HG03520 (cell line): Measurements from ENCODE around the gene MYL5.
"Not testable (repeated sequence)": the region's sequence is repeated elsewhere in the genome, so short reads cannot be mapped to it uniquely, and the experiment has no call there.

Experiments used
- ATAC-seq: cut with Tn5 transposase; IDR thresholded peaks from one replicate; pipeline ENCODE4 v1.9.1; 2021; ENCODE audit warnings: mild to moderate bottlenecking, moderate library complexity; ENCODE audit not compliant: unreplicated experiment

MYL5 gene

DNA sequence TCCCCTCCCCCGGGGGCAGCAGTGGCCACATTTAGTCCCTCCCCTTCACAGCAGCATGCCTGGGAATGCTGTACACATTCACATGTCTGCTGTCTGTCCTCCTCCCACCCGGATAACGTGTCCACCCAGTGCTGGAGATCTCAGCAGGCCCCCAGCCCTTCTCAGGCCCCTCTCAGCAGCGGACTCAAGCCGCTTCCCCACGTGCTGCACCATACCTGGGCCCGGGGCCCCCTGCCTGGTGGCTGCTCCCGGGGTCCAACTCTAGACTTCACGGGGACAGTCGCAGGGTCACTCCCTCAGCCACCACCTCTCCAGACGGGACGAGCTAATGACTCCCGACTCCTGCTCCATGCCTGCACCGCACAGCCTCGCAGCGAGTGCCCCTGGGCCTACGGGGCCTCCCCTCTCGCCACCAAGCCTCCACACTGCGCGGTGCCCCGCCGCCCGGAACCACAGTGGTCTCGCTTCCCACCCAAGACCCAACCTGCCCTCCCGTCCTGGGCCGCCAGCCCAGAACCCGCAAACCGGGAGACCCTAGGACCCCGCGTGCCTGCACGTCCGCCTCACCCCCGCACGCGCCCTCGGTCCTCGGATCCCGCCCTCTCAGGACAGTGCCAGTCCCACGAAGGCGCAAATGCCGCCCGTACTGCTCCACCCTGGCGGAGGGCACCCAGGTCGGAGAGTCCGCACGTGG is 30.0 kb downstream of the MYL5 start:
- ATAC-seq, result no peak

DNA sequence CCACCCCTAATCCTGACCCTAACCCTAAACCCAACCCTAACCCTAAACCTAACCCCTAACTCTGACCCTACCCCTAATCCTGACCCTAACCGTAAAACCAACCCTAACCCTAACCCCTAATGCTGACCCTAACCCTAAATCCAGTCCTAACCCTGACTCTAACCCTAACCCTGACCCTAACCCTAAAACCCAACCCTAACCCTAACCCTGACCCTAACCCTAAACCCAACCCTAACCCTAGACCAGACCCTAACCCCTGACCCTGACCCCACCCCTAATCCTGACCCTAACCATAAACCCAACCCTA is 30.6 kb downstream of the MYL5 start:
- no peak for ATAC-seq

- peak; percentile 83 for ATAC-seq
These were observed 31.1 kb downstream of the MYL5 start, which contains the start of gene PCGF3 for GRCh38 chr4:705278-706082. TSS of gene PCGF3 (plus strand) at chr4:705832. CDS start at chr4:733681, 27,849 bp downstream.

DNA sequence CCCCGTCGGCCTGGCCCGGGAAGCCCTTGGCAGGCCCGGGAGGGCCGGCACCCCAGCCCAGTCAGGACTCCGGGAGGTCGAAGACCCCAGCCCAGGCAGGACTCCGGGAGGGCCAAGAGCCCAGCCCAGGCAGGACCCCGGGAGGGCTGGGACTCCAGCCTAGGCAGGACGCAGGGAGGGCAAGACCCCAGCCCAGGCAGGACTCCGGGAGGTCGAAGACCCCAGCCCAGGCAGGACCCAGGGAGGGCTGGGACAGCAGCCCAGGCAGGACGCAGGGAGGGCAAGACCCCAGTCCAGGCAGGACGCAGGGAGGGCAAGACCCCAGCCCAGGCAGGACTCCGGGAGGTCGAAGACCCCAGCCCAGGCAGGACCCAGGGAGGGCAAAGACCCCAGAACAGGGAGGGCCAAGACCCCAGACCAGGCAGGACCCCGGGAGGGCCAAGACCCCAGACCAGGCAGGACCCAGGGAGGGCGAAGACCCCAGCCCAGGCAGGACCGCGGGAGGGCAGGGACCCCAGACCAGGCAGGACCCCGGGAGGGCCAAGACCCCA is 31.8 kb downstream of the MYL5 start:
- ATAC-seq, result not testable (repeated sequence)

DNA sequence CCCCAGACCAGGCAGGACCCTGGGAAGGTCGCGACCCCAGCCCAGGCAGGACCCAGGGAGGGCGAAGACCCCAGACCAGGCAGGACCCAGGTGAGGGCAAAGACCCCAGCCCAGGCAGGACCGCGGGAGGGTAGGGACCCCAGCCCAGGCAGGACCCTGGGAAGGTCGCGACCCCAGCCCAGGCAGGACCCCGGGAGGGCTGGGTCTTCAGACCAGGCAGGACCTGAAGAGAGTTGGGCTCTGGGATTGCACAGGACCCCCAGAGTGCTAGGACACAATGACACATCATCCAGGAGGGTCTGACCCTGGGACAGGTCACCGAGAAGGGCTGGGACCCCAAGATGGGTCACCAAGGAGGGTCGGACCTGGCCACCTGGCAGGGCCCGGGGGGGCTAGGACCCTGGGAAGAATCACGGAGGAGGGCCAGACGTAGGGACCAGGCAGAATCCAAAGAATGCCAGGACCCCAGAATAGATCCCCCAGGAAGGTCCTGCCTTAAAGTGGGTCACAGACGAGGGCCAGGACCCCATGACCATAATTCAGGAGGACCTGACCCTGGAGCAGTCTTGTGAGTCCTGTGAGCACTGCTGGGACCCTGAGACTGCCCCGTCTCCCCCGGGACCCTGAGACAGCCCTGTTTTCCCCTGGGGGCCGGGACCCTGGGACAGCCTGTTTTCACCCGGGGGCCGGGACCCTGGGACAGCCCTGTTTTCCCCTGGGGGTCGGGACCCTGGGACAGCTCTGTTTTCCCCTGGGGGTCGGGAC is 32.7 kb downstream of the MYL5 start:
- no peak for ATAC-seq

DNA sequence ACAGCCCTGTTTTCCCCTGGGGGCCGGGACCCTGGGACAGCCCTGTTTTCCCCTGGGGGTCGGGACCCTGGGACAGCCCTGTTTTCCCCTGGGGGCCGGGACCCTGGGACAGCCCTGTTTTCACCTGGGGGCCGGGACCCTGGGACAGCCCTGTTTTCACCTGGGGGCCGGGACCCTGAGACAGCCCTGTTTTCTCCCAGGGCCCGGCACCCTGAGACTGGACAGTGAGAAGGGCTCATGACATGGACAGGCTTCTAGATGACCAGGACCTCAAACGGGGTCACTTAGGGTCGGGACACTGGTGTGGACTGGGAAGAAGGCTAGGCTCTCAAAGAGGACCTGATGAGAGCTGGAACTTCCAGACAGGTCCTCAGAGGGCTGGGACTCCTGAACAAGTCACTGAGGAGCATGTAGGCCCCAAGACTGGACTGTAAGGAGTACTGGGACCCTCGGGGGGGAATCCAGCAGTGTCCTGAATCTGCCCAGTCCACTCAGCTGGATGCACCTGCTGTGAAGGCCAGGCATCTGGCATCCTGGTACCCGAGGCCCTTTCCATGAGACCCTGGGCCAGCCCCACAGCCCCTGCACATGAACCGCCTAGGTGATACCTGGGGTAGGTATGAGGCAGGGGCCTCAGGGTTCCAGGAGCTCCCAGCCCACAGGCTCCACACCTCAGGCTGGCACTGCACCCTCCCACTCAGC is 33.7 kb downstream of the MYL5 start:
- ATAC-seq, result no peak

DNA sequence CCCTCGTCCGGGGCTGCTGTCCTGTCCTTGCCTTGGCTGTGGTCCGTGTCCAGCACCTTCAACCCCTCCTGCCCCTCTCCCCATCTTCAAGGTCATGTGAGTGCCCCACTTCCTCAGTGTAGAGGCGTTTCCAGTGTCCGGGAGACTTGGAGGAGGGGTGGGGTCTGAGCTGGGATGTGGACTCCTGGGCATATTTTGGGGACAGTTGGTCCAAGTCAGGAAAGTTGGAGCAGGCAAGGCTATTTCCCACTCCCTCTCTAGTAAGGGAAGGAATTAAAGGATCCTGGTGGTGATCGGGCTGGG is 34.2 kb downstream of the MYL5 start:
- no peak for ATAC-seq

DNA sequence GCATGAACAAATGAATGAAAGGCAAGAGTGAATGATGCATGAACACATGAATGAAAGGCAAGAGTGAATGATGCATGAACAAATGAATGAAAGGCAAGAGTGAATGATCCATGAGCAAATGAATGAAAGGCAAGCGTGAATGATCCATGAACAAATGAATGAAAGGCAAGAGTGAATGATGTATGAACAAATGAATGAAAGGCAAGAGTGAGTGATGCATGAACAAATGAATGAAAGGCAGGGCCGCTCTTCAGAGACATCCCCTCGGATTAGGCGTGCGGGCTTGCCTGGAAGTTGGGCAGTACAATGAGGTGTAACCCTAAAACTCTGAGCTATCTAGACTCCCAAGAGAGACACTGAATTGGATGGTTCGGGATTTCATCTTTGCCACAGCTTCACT is 35.0 kb downstream of the MYL5 start:
- no peak for ATAC-seq

DNA sequence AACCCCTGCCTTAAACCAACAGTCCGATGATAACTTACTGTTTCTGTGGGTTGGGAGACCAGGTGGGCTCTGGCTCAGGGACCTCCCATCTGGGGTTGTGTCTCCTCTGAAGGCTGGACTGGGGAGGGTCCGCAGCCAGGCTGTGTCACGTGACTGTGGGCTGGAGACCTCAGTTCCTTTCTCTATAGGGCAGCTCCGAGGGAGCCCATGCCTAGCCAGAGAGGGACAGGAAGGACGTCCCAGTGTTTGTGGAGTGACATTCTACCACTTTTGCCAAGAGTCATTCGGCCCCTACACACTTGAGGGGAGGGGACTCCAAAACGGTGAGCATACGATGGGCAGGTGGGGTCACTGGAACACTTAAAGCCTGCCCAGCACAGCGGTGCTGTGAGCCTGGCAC is 35.8 kb downstream of the MYL5 start:
- ATAC-seq, result no peak

DNA sequence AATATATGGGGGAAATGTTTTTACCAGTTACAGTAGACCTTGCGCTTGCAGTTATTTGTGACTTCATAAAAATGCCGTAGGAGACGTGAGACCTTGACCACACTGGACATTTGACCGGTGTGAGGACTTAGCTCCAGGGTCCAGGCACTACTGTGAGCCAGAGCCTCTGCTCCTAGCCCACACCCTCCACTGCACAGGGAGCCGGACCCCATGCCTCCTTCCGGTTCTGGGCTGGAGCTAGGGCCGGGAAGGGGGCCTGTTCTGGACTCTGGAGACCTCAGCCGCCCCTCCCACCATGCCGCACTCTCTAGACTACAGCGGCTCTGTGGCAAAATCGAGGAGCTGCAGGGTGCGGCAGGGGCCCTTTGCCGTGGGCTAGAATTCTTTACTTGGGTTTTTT is 36.6 kb downstream of the MYL5 start:
- ATAC-seq, result no peak

- ATAC-seq, result no peak
These were observed 37.8 kb downstream of the MYL5 start for GRCh38 chr4:712093-712492.

- no peak for ATAC-seq
These were observed 38.7 kb downstream of the MYL5 start for GRCh38 chr4:712916-713632.

DNA sequence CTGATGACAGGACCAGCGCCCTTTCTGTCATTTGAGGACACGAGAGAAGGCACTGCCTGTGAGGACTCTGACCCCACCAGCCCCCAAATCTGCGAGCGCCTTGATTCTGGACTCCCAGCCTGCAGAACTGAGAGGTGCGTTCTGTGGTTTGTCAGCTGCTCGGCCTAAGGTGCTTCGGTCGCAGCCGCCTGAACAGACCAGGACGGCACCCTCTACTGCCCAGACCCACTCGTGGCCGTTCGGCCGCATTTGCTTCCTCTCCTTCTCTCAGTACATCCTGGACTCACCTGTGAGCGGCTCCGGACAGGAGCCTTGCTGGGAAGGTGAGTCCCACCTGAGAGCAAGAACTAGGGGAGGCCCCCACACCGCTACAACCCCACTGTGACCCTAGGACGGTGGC is 39.7 kb downstream of the MYL5 start:
- ATAC-seq, result no peak

DNA sequence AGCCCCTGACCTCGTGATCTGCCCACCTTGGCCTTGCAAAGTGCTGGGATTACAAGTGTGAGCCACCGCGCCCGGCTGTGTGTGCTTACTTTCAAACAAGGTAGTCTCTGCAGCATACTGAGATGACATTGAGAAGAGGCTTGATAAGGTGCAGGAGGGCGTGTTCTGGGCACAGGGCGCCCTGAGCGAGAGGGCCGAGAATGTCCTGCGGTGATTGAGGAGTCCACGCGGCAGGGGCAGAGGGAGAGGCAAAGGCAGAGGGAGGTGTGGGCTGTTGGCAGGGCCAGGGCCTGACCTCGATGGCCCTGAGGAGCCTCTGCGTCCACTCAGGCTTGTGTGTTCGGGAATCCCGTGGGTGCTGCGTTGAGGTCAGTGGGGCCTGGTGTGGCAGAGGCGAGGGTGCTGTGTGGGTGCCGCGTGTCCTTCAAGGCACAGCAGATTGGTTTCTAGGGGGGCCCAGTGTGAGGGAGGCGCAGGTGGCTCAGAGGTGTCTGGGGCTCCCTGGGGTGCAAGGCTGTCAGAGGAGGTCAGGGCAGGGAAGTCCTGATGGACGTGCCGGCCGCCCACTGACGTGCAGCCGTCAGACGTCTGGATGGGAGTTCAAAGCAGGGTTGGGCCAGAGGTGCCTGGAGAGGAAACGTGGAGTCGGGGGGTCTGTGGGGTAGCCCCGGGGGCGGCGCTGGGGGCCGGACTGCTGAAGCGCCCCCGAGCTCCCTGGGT is 43.4 kb downstream of the MYL5 start:
- ATAC-seq, result no peak

DNA sequence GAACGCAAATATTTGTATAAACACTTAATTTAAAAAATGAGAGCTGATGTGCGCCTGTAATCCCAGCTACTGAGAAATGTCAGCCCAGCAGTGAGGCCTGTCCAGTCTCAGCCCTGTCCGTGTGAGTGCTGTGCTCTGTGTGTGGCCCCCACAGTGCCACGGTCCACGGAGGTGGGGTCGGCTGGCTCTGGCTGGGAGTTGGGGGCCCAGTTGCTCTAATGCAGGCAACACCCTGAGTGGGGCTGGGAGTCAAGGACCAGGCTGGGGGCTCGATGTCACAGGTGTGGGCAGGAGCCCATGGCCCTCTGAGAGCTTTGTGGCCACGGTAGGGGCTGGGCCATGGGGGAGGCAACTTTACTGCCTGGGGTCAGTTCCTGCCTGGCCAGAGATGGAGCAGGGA is 44.1 kb downstream of the MYL5 start:
- no peak for ATAC-seq

GRCh38 chr4:720111-720860 is 45.9 kb downstream of the MYL5 start:
- no peak for ATAC-seq

GRCh38 chr4:721261-722168 is 47.2 kb downstream of the MYL5 start:
- ATAC-seq, result no peak

- ATAC-seq, result no peak
These were observed 47.9 kb downstream of the MYL5 start for GRCh38 chr4:722169-722725.
